ENCODE data around the gene AGPAT3. TPM values are rescaled to one million over a fixed set of nuclear protein-coding genes. Genes with fewer than 3 reads are reported as not detected.

The AGPAT3 gene
- total RNA-seq, 1 donor from 2014 or later, result 50.5 TPM

- DNase-seq (ENCODE audit: low spot score, unreplicated experiment), result no peak
- no peak for TF ChIP-seq CTCF (IDR thresholded peaks at IDR 0.05; ENCODE audit: unreplicated experiment)
- no peak overlapping the region for H3K27ac Mint-ChIP-seq
These were observed 103.5 kb downstream of the AGPAT3 start for GRCh38 chr21:43968410-43969114.

GRCh38 chr21:43969115-43969444 is 104.1 kb downstream of the AGPAT3 start:
- H3K9me3 Mint-ChIP-seq (ENCODE audit: low read depth), result no peaks in the 10 kb centered on the region
- peaks cover 2% of the 10 kb centered on the region for H3K36me3 Mint-ChIP-seq (ENCODE audit: insufficient read depth)
- H3K4me1 Mint-ChIP-seq (ENCODE audit: low read depth), result no peaks in the 10 kb centered on the region

More at GRCh38 chr21:43968410-43969114, 103.5 kb downstream of the AGPAT3 start:
- Mint-ChIP-seq H3K4me1 (ENCODE audit: low read depth) (no peaks in the 10 kb centered on the region), H3K36me3 (ENCODE audit: insufficient read depth) (peaks cover 5% of the 10 kb centered on the region), H3K9me3 (ENCODE audit: low read depth) (no peaks in the 10 kb centered on the region), H3K27me3 (no peaks in the 10 kb centered on the region), H3K4me3 (ENCODE audit: low read depth) (no peak overlapping the region)

GRCh38 chr21:43970551-43970950 is 105.5 kb downstream of the AGPAT3 start:
- no peaks in the 10 kb centered on the region for H3K9me3 Mint-ChIP-seq (ENCODE audit: low read depth)
- peaks cover 2% of the 10 kb centered on the region for H3K36me3 Mint-ChIP-seq (ENCODE audit: insufficient read depth)
- H3K4me3 Mint-ChIP-seq (ENCODE audit: low read depth), result no peak overlapping the region
- no peak for TF ChIP-seq CTCF (IDR thresholded peaks at IDR 0.05; ENCODE audit: unreplicated experiment)
- no peak overlapping the region for H3K27ac Mint-ChIP-seq
- H3K27me3 Mint-ChIP-seq, result no peaks in the 10 kb centered on the region
- H3K4me1 Mint-ChIP-seq (ENCODE audit: low read depth), result no peaks in the 10 kb centered on the region
- no peak for DNase-seq (ENCODE audit: low spot score, unreplicated experiment)

More at GRCh38 chr21:43969115-43969444, 104.1 kb downstream of the AGPAT3 start:
- no peaks in the 10 kb centered on the region for H3K27me3 Mint-ChIP-seq
- TF ChIP-seq CTCF (IDR thresholded peaks at IDR 0.05; ENCODE audit: unreplicated experiment), result no peak
- no peak overlapping the region for H3K4me3 Mint-ChIP-seq (ENCODE audit: low read depth)
- no peak for DNase-seq (ENCODE audit: low spot score, unreplicated experiment)
- H3K27ac Mint-ChIP-seq, result no peak overlapping the region

GRCh38 chr21:43971201-43971991 is 106.4 kb downstream of the AGPAT3 start:
- TF ChIP-seq CTCF (IDR thresholded peaks at IDR 0.05; ENCODE audit: unreplicated experiment), result no peak
- Mint-ChIP-seq H3K4me3 (ENCODE audit: low read depth) (no peak overlapping the region), H3K27ac (no peak overlapping the region), H3K4me1 (ENCODE audit: low read depth) (no peaks in the 10 kb centered on the region), H3K9me3 (ENCODE audit: low read depth) (no peaks in the 10 kb centered on the region), H3K27me3 (no peaks in the 10 kb centered on the region), H3K36me3 (ENCODE audit: insufficient read depth) (peaks cover 2% of the 10 kb centered on the region)
- no peak for DNase-seq (ENCODE audit: low spot score, unreplicated experiment)

GRCh38 chr21:43971992-43972255 is 106.9 kb downstream of the AGPAT3 start:
- TF ChIP-seq CTCF (IDR thresholded peaks at IDR 0.05; ENCODE audit: unreplicated experiment), result no peak
- Mint-ChIP-seq H3K4me3 (ENCODE audit: low read depth) (no peak overlapping the region), H3K27ac (no peak overlapping the region), H3K27me3 (no peaks in the 10 kb centered on the region), H3K36me3 (ENCODE audit: insufficient read depth) (peaks cover 2% of the 10 kb centered on the region), H3K4me1 (ENCODE audit: low read depth) (no peaks in the 10 kb centered on the region), H3K9me3 (ENCODE audit: low read depth) (no peaks in the 10 kb centered on the region)
- no peak for DNase-seq (ENCODE audit: low spot score, unreplicated experiment)
